Endothelial cell of umbilical vein (primary cell): ENCODE results near the gene MRPL42. TPM values are rescaled to one million over a fixed set of nuclear protein-coding genes. Genes with fewer than 3 reads are reported as not detected.

ENCODE experiments used
- BruUV-seq: library from RNA; stranded (reverse); fragments of 400-500 nt; replicated peaks from 2 replicates; lab custom pipeline; 2021; lab: Mats Ljungman, UMichigan
- CTCF ChIA-PET: fragments of 300-600, 350-600 bp; sonication (Branson Sonifier 250); formaldehyde crosslinking; loops from one replicate; lab custom pipeline; 2021; ENCODE audit warnings: antibody characterized with exemption, inconsistent platforms; lab: Charles Lee
- POLR2A ChIA-PET: fragments of 300-600, 350-600 bp; sonication (Branson Sonifier 250); formaldehyde crosslinking; loops from one replicate; lab custom pipeline; 2021; ENCODE audit warnings: antibody characterized with exemption, inconsistent platforms; lab: Charles Lee
- DNase-seq: peaks from one replicate; pipeline ENCODE4 v3.0.0-alpha.2; 2011; ENCODE audit warnings: low read depth, low spot score
- FAIRE-seq: peaks from 2 replicates; lab custom pipeline; 2011; peaks lifted over from hg19 to GRCh38; lab: Jason Lieb, UNC
- H2AFZ ChIP-seq: 2 replicates; pipeline ENCODE4 v1.6.0; 2012; ENCODE audit warnings: low read depth, low read length, control low read depth, inconsistent platforms
- H3K27ac ChIP-seq: 2 replicates; pipeline ENCODE4 v1.5.1; 2011; ENCODE audit warnings: low read depth, mild to moderate bottlenecking, control low read depth, low read length, moderate library complexity; ENCODE audit not compliant: insufficient read depth
- H3K27me3 ChIP-seq, 2 experiments: 2 replicates each; pipeline versions ENCODE4 v1.6.0 to v1.6.1; 2011; ENCODE audit warnings: low read length in 2 of 2, mixed read lengths in 1 of 2; ENCODE audit not compliant: control insufficient read depth in 2 of 2, insufficient read depth in 2 of 2
- H3K36me3 ChIP-seq, 2 experiments: 2 replicates in 1 of 2; 3 replicates in 1 of 2; pipeline ENCODE4 v1.5.1; 2011; ENCODE audit warnings: low read length in 2 of 2, mild to moderate bottlenecking in 1 of 2, moderate library complexity in 1 of 2; ENCODE audit not compliant: control insufficient read depth in 2 of 2, insufficient read depth in 2 of 2; ENCODE audit errors: extremely low read depth in 1 of 2
- H3K4me1 ChIP-seq: 3 replicates; pipeline ENCODE4 v1.5.1; 2011; ENCODE audit warnings: mild to moderate bottlenecking, low read length; ENCODE audit not compliant: control insufficient read depth, insufficient read depth; ENCODE audit errors: extremely low read depth
- H3K4me2 ChIP-seq: 2 replicates; pipeline ENCODE4 v1.6.1; 2011; ENCODE audit warnings: low read length, control low read depth, mixed read lengths; ENCODE audit not compliant: insufficient read depth
- H3K4me3 ChIP-seq, 3 experiments: fragments of 200-600 bp in 1 of 3; sonication (generic), shearing (Covaris generic) in 1 of 3; replicated peaks in 1 of 3; 2 replicates each; pipeline ENCODE4 v1.5.1; 2011 to 2016; ENCODE audit warnings: control low read depth in 3 of 3, low read length in 3 of 3, mild to moderate bottlenecking in 2 of 3, inconsistent platforms in 1 of 3, low read depth in 1 of 3, moderate library complexity in 1 of 3; ENCODE audit not compliant: insufficient read depth in 1 of 3
- H3K79me2 ChIP-seq: 2 replicates; pipeline ENCODE4 v1.6.0; 2012; ENCODE audit warnings: low read length, inconsistent platforms; ENCODE audit not compliant: control insufficient read depth, insufficient read depth
- H3K9ac ChIP-seq: replicated peaks from 2 replicates; pipeline ENCODE3; 2011; ENCODE audit warnings: low read length, control low read depth; ENCODE audit not compliant: insufficient read depth; ENCODE audit errors: extremely low read depth
- H3K9me1 ChIP-seq: replicated peaks from 3 replicates; pipeline ENCODE4 v1.6.0; 2011; ENCODE audit warnings: mild to moderate bottlenecking, low read length; ENCODE audit not compliant: control insufficient read depth, insufficient read depth; ENCODE audit errors: extremely low read depth
- H3K9me3 ChIP-seq: replicated peaks from 2 replicates; pipeline ENCODE4 v1.5.1; 2012; ENCODE audit warnings: low read length, inconsistent platforms; ENCODE audit not compliant: control insufficient read depth, insufficient read depth
- H4K20me1 ChIP-seq: replicated peaks from 2 replicates; pipeline ENCODE3; 2011; ENCODE audit warnings: mild to moderate bottlenecking, low read length; ENCODE audit not compliant: control insufficient read depth, insufficient read depth; ENCODE audit errors: extremely low read depth
- CTCF ChIP-seq, 2 donors: IDR thresholded peaks; 1 replicate in 1 of 2; 2 replicates in 1 of 2; pipeline ENCODE4 v1.5.1; 2011; ENCODE audit warnings: low read length in 2 of 2, mild to moderate bottlenecking in 2 of 2, moderate library complexity in 2 of 2, control low read depth in 1 of 2, inconsistent platforms in 1 of 2, low read depth in 1 of 2; ENCODE audit not compliant: insufficient read depth in 1 of 2; ENCODE audit errors: extremely low read depth in 1 of 2
- EZH2 ChIP-seq: IDR thresholded peaks from 2 replicates; pipeline ENCODE4 v1.6.1; 2012; ENCODE audit warnings: borderline replicate concordance, low read depth, mild to moderate bottlenecking, moderate library complexity, low read length, inconsistent platforms; ENCODE audit not compliant: severe bottlenecking
- FOS ChIP-seq: IDR thresholded peaks from 2 replicates; pipeline ENCODE4 v1.6.1; 2011; ENCODE audit warnings: mild to moderate bottlenecking, low read length, moderate library complexity, borderline replicate concordance; ENCODE audit not compliant: insufficient read depth
- GATA2 ChIP-seq: IDR thresholded peaks from 2 replicates; pipeline ENCODE4 v1.7.0; 2011; ENCODE audit warnings: low read depth, mild to moderate bottlenecking, moderate library complexity, mixed read lengths, low read length; ENCODE audit not compliant: insufficient read length, insufficient read depth
- JUN ChIP-seq: IDR thresholded peaks from 2 replicates; pipeline ENCODE4 v1.6.1; 2011; ENCODE audit warnings: borderline replicate concordance, low read depth; ENCODE audit not compliant: insufficient read length, insufficient read depth
- MAX ChIP-seq: IDR thresholded peaks from 2 replicates; pipeline ENCODE4 v1.6.1; 2011; ENCODE audit not compliant: insufficient read depth, insufficient read length
- MYC ChIP-seq: IDR thresholded peaks from one replicate; pipeline ENCODE4 v1.6.1; 2011; ENCODE audit warnings: mild to moderate bottlenecking, low read depth, low read length
- POLR2A ChIP-seq: IDR thresholded peaks from 2 replicates; pipeline ENCODE4 v1.6.1; 2012; ENCODE audit warnings: low read depth, mild to moderate bottlenecking, control low read depth, low read length
- POLR2AphosphoS5 ChIP-seq: IDR thresholded peaks from 2 replicates; pipeline ENCODE4 v1.6.1; 2012; ENCODE audit warnings: low read depth, mild to moderate bottlenecking, control low read depth, low read length, moderate library complexity; ENCODE audit not compliant: insufficient read depth
- dilution Hi-C: fragments of 300-500 bp; cut with MboI; formaldehyde crosslinking; loops from one replicate; pipeline ENCODE4 v1.15.0; 2019; ENCODE audit warnings: low sequenced_read_pairs; ENCODE audit not compliant: extremely low pct_ligation_motif_present
- intact Hi-C: fragments of 100-400 bp; cut with micrococcal nuclease; formaldehyde crosslinking; loops from one replicate; pipeline ENCODE4 v1.10.0; 2022
- polyA plus RNA-seq, 4 experiments: library from polyadenylated mRNA; depleted of rRNA in 3 of 4; stranded (reverse) in 3 of 4; unstranded in 1 of 4; fragments of >200 nt; gene quantifications; 2 replicates each; pipeline versions ENCODE4 v1.2.1 to v1.2.3, GENCODE V29; 2011 to 2012; ENCODE audit warnings: missing spikeins in 1 of 4
- total RNA-seq: library from RNA; stranded (reverse); gene quantifications from 2 replicates; pipeline ENCODE4 v1.2.3, GENCODE V29; 2021

Gene MRPL42
- total and polyA plus RNA-seq, 2 donors (not counting 3 experiments of a cell fraction or from before 2014, with no cell fraction given), result 38.5 to 61.2 TPM

- Histone ChIP-seq H2AFZ (no peak overlapping the region), H3K27ac (peak overlapping the region; percentile 82), H3K79me2 (peaks cover 64% of the 10 kb centered on the region), H3K9ac (peak overlapping the region; percentile 96), H3K4me3 (peak overlapping the region; percentile 73 to 89 (median 79)), H3K4me1 (peaks cover 22% of the 10 kb centered on the region), H3K9me3 (no peaks in the 10 kb centered on the region), H4K20me1 (peaks cover 6% of the 10 kb centered on the region), H3K36me3 (no peaks in the 10 kb centered on the region), H3K4me2 (peak overlapping the region; percentile 91), H3K9me1 (no peaks in the 10 kb centered on the region), H3K27me3 (no peaks in the 10 kb centered on the region)
- TF ChIP-seq MAX, result no peak
- no peak for TF ChIP-seq CTCF (IDR thresholded peaks at IDR 0.05; ENCODE audit: extremely low read depth in 1 of 2, insufficient read depth in 1 of 2, low read depth in 1 of 2, low read length in 2 of 2)
- TF ChIP-seq POLR2AphosphoS5, result no peak
- no peak for TF ChIP-seq EZH2
- no peak for TF ChIP-seq GATA2
- TF ChIP-seq POLR2A, result no peak
- no peak for TF ChIP-seq MYC
- TF ChIP-seq JUN, result no peak
- no peak for TF ChIP-seq FOS
- POLR2A ChIA-PET, result no interaction called here
- CTCF ChIA-PET, result interaction anchor here (1.0 kb wide), 1 partner anchor 20 kb away, joined by 3 read pairs; no protein-coding TSS in a partner anchor
- BruUV-seq, result TSS peak; percentile 38
- intact Hi-C loops, result no loop called here
- peak; percentile 58 for FAIRE-seq
- peak; percentile 21 for DNase-seq
- dilution Hi-C loops, result no loop called here
Observed at GRCh38 chr12:93440043-93440835, 27.1 kb upstream of the MRPL42 start.
